Measurements from ENCODE around the gene CAPN5.

- TF ChIP-seq CTCF (IDR thresholded peaks at IDR 0.05; ENCODE audit: low read length) (no peak), EZH2 (IDR thresholded peaks at IDR 0.05; ENCODE audit: borderline replicate concordance, low read length) (no peak)
These were observed 73.6 kb downstream of the CAPN5 start for GRCh38 chr11:77140231-77140851.
